ENCODE data around the gene A2ML1. TPM values are rescaled to one million over a fixed set of nuclear protein-coding genes. Genes with fewer than 3 reads are reported as not detected.
"Not testable (repeated sequence)": the region's sequence is repeated elsewhere in the genome, so short reads cannot be mapped to it uniquely, and the experiment has no call there.

The A2ML1 gene
- total and polyA plus RNA-seq, 5 donors = 0.25 to 1.1 (median 0.74) TPM

GRCh38 chr12:8793226-8793625 lies 29.2 kb upstream of the A2ML1 start:
- intact Hi-C loops (cut with DNase I); H3K4me3 ChIP-seq (ENCODE audit: low read length); H3K4me1 ChIP-seq (ENCODE audit: control insufficient read depth, insufficient read depth, low read length); H3K27ac ChIP-seq (ENCODE audit: low read length); H3K9me3 ChIP-seq (ENCODE audit: control insufficient read depth, low read length); DNase-seq; H3K27me3 ChIP-seq (ENCODE audit: control insufficient read depth, insufficient read depth); ATAC-seq: not testable (repeated sequence)
- WGBS = 95% methylated on average over 4 of the region's 4 CpGs

GRCh38 chr12:8794611-8795010 lies 27.8 kb upstream of the A2ML1 start:
- H3K27me3 ChIP-seq (ENCODE audit: control insufficient read depth, insufficient read depth); ATAC-seq; intact Hi-C loops (cut with DNase I); H3K9me3 ChIP-seq (ENCODE audit: control insufficient read depth, low read length); H3K4me1 ChIP-seq (ENCODE audit: control insufficient read depth, insufficient read depth, low read length); H3K27ac ChIP-seq (ENCODE audit: low read length); DNase-seq; H3K4me3 ChIP-seq (ENCODE audit: low read length): not testable (repeated sequence)
- WGBS = 96% methylated on average over 21 of the region's 21 CpGs

- DNase-seq (no peak), ATAC-seq (no peak)
- WGBS = 71% methylated on average over 5 of the region's 5 CpGs
- Histone ChIP-seq H3K9me3 (ENCODE audit: control insufficient read depth, low read length) (no peaks in the 10 kb centered on the region), H3K4me3 (ENCODE audit: low read length) (no peak overlapping the region), H3K27ac (ENCODE audit: low read length) (no peak overlapping the region), H3K27me3 (ENCODE audit: control insufficient read depth, insufficient read depth) (no peaks in the 10 kb centered on the region), H3K4me1 (ENCODE audit: control insufficient read depth, insufficient read depth, low read length) (no peaks in the 10 kb centered on the region)
- intact Hi-C loops (cut with DNase I) = no loop called here
Observed at GRCh38 chr12:8796831-8797626, 25.4 kb upstream of the A2ML1 start.

GRCh38 chr12:8801213-8801612 lies 21.2 kb upstream of the A2ML1 start:
- ATAC-seq; H3K9me3 ChIP-seq (ENCODE audit: control insufficient read depth, low read length); H3K4me1 ChIP-seq (ENCODE audit: control insufficient read depth, insufficient read depth, low read length); H3K27ac ChIP-seq (ENCODE audit: low read length); H3K4me3 ChIP-seq (ENCODE audit: low read length); H3K27me3 ChIP-seq (ENCODE audit: control insufficient read depth, insufficient read depth); DNase-seq; intact Hi-C loops (cut with DNase I): not testable (repeated sequence)
- 92% methylated on average over 3 of the region's 3 CpGs for WGBS

GRCh38 chr12:8804833-8805232 lies 17.6 kb upstream of the A2ML1 start:
- DNase-seq, ATAC-seq: not testable (repeated sequence)
- WGBS = 75% methylated on average over 3 of the region's 3 CpGs

GRCh38 chr12:8805487-8805886 lies 16.9 kb upstream of the A2ML1 start:
- intact Hi-C loops (cut with DNase I); H3K4me1 ChIP-seq (ENCODE audit: control insufficient read depth, insufficient read depth, low read length); ATAC-seq; H3K9me3 ChIP-seq (ENCODE audit: control insufficient read depth, low read length); H3K27me3 ChIP-seq (ENCODE audit: control insufficient read depth, insufficient read depth); H3K27ac ChIP-seq (ENCODE audit: low read length); DNase-seq; H3K4me3 ChIP-seq (ENCODE audit: low read length): not testable (repeated sequence)
- 83% methylated on average over 11 of the region's 11 CpGs for WGBS

More at GRCh38 chr12:8804833-8805232, 17.6 kb upstream of the A2ML1 start:
- H3K27ac ChIP-seq (ENCODE audit: low read length); H3K4me1 ChIP-seq (ENCODE audit: control insufficient read depth, insufficient read depth, low read length); H3K4me3 ChIP-seq (ENCODE audit: low read length); H3K27me3 ChIP-seq (ENCODE audit: control insufficient read depth, insufficient read depth); intact Hi-C loops (cut with DNase I); H3K9me3 ChIP-seq (ENCODE audit: control insufficient read depth, low read length): not testable (repeated sequence)

GRCh38 chr12:8807084-8807483 lies 15.3 kb upstream of the A2ML1 start:
- DNase-seq; H3K4me1 ChIP-seq (ENCODE audit: control insufficient read depth, insufficient read depth, low read length); intact Hi-C loops (cut with DNase I); H3K27ac ChIP-seq (ENCODE audit: low read length); H3K4me3 ChIP-seq (ENCODE audit: low read length); H3K27me3 ChIP-seq (ENCODE audit: control insufficient read depth, insufficient read depth); ATAC-seq; H3K9me3 ChIP-seq (ENCODE audit: control insufficient read depth, low read length): not testable (repeated sequence)
- WGBS = 85% methylated on average over 11 of the region's 11 CpGs

- H3K9me3 ChIP-seq (ENCODE audit: control insufficient read depth, low read length); H3K4me1 ChIP-seq (ENCODE audit: control insufficient read depth, insufficient read depth, low read length); intact Hi-C loops (cut with DNase I); H3K4me3 ChIP-seq (ENCODE audit: low read length); DNase-seq; H3K27me3 ChIP-seq (ENCODE audit: control insufficient read depth, insufficient read depth); H3K27ac ChIP-seq (ENCODE audit: low read length); ATAC-seq: not testable (repeated sequence)
- WGBS = 75% methylated on average over 7 of the region's 7 CpGs
Observed at GRCh38 chr12:8810112-8810511, 12.3 kb upstream of the A2ML1 start.

GRCh38 chr12:8813572-8814357 lies 8.7 kb upstream of the A2ML1 start:
- no peak overlapping the region for H3K27ac ChIP-seq (ENCODE audit: low read length)
- H3K4me1 ChIP-seq (ENCODE audit: control insufficient read depth, insufficient read depth, low read length) = no peaks in the 10 kb centered on the region
- no peak overlapping the region for H3K4me3 ChIP-seq (ENCODE audit: low read length)
- 74% methylated on average over 5 of the region's 5 CpGs for WGBS
- ATAC-seq = no peak
- intact Hi-C loops (cut with DNase I) = no loop called here
- no peaks in the 10 kb centered on the region for H3K9me3 ChIP-seq (ENCODE audit: control insufficient read depth, low read length)
- no peak for DNase-seq
- H3K27me3 ChIP-seq (ENCODE audit: control insufficient read depth, insufficient read depth) = no peaks in the 10 kb centered on the region

- Histone ChIP-seq H3K4me1 (ENCODE audit: control insufficient read depth, insufficient read depth, low read length) (no peaks in the 10 kb centered on the region), H3K27me3 (ENCODE audit: control insufficient read depth, insufficient read depth) (no peaks in the 10 kb centered on the region), H3K9me3 (ENCODE audit: control insufficient read depth, low read length) (no peaks in the 10 kb centered on the region), H3K27ac (ENCODE audit: low read length) (no peak overlapping the region), H3K4me3 (ENCODE audit: low read length) (no peak overlapping the region)
- no peak for ATAC-seq
- intact Hi-C loops (cut with DNase I) = loop anchor here in 1 of 4 donors (5.0 kb wide), 1 partner anchor 129 kb away; no protein-coding TSS in a partner anchor
- 92% methylated on average over 3 of the region's 3 CpGs for WGBS
- DNase-seq = no peak
Observed at GRCh38 chr12:8816448-8817050, 5.9 kb upstream of the A2ML1 start.

- Histone ChIP-seq H3K27ac (ENCODE audit: low read length) (no peak overlapping the region), H3K4me3 (ENCODE audit: low read length) (no peak overlapping the region), H3K4me1 (ENCODE audit: control insufficient read depth, insufficient read depth, low read length) (no peaks in the 10 kb centered on the region), H3K27me3 (ENCODE audit: control insufficient read depth, insufficient read depth) (no peaks in the 10 kb centered on the region), H3K9me3 (ENCODE audit: control insufficient read depth, low read length) (no peaks in the 10 kb centered on the region)
- WGBS = 100% methylated on average over 1 of the region's 1 CpG
- ATAC-seq (no peak), DNase-seq (no peak)
- intact Hi-C loops (cut with DNase I) = loop anchor here in 1 of 4 donors (5.0 kb wide), 1 partner anchor 131 kb away; no protein-coding TSS in a partner anchor
Observed at GRCh38 chr12:8817856-8818255, 4.6 kb upstream of the A2ML1 start.
